ENCODE data around the gene EHD1. TPM values are rescaled to one million over a fixed set of nuclear protein-coding genes. Genes with fewer than 3 reads are reported as not detected.

The EHD1 gene
- total RNA-seq, 2 experiments from 2014 or later: 101 to 153 TPM

GRCh38 chr11:64864135-64864472 is 14.3 kb downstream of the EHD1 start:
- Histone ChIP-seq H3K9me2 (ENCODE audit: insufficient read depth, low read length) (no peaks in the 10 kb centered on the region), H4K20me1 (ENCODE audit: insufficient read depth, low read length) (no peaks in the 10 kb centered on the region), H3K9me3 (ENCODE audit: low read length) (no peaks in the 10 kb centered on the region), H2AFZ (ENCODE audit: low read length) (no peak overlapping the region), H3K79me2 (ENCODE audit: insufficient read depth, low read depth, low read length) (peaks cover 84% of the 10 kb centered on the region), H3K4me1 (ENCODE audit: insufficient read depth, low read length, poor library complexity, severe bottlenecking) (peaks cover 100% of the 10 kb centered on the region), H3K4me2 (ENCODE audit: low read length) (peak overlapping the region; percentile 87), H3K4me3 (ENCODE audit: low read depth, low read length, poor library complexity, severe bottlenecking) (peak overlapping the region; percentile 59), H3K27ac (ENCODE audit: low read depth, low read length, poor library complexity, severe bottlenecking) (peak overlapping the region; percentile 97), H3K36me3 (ENCODE audit: insufficient read depth, low read length) (peaks cover 36% of the 10 kb centered on the region; the same call in 1 of the 2 replicates)
- TF ChIP-seq EZH2phosphoT487 (IDR thresholded peaks at IDR 0.05; ENCODE audit: borderline replicate concordance, low read depth, low read length): no peak
- TF ChIP-seq, protein P1, sequence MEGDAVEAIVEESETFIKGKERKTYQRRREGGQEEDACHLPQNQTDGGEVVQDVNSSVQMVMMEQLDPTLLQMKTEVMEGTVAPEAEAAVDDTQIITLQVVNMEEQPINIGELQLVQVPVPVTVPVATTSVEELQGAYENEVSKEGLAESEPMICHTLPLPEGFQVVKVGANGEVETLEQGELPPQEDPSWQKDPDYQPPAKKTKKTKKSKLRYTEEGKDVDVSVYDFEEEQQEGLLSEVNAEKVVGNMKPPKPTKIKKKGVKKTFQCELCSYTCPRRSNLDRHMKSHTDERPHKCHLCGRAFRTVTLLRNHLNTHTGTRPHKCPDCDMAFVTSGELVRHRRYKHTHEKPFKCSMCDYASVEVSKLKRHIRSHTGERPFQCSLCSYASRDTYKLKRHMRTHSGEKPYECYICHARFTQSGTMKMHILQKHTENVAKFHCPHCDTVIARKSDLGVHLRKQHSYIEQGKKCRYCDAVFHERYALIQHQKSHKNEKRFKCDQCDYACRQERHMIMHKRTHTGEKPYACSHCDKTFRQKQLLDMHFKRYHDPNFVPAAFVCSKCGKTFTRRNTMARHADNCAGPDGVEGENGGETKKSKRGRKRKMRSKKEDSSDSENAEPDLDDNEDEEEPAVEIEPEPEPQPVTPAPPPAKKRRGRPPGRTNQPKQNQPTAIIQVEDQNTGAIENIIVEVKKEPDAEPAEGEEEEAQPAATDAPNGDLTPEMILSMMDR (conservative IDR thresholded peaks at IDR 0.05; ENCODE audit: low read length): no peak
- no peak for DNase-seq (ENCODE audit: low spot score)
- CTCF ChIA-PET (ENCODE audit: unreplicated experiment): interaction anchor here (0.5 to 2.8 kb wide), 7 partner anchors 9 to 175 kb away, joined by 3 to 20 read pairs (median 4); partner anchors contain the start of gene CDC42BPG
- BruUV-seq (replicated peaks): no TSS peak
- POLR2A ChIA-PET: interaction anchor here (10.7 to 13.0 kb wide), 2 partner anchors 12 to 14 kb away, joined by 115 to 178 read pairs; partner anchors contain the start of gene EHD1
- intact Hi-C loops (cut with micrococcal nuclease; ENCODE audit: unreplicated experiment): loop anchor here (2.0 kb wide), 1 partner anchor 13 kb away; no protein-coding TSS in a partner anchor

GRCh38 chr11:64863391-64864060 is 14.9 kb downstream of the EHD1 start:
- H3K27ac ChIP-seq (ENCODE audit: low read depth, low read length, poor library complexity, severe bottlenecking): peak overlapping the region; percentile 97
- intact Hi-C loops (cut with micrococcal nuclease; ENCODE audit: unreplicated experiment): loop anchor here (2.0 kb wide), 1 partner anchor 13 kb away; no protein-coding TSS in a partner anchor
- ChIA-PET CTCF (ENCODE audit: unreplicated experiment) (interaction anchor here (1.1 to 2.8 kb wide), 5 partner anchors 10 to 25 kb away, joined by 3 to 20 read pairs (median 6); partner anchors contain the start of gene CDC42BPG), POLR2A (interaction anchor here (1.2 to 13.0 kb wide), 3 partner anchors 13 to 47 kb away, joined by 4 to 178 read pairs (median 115); partner anchors contain the start of gene EHD1)
- H3K9me2 ChIP-seq (ENCODE audit: insufficient read depth, low read length): no peaks in the 10 kb centered on the region
- peak overlapping the region; percentile 59 for H3K4me3 ChIP-seq (ENCODE audit: low read depth, low read length, poor library complexity, severe bottlenecking)
- H3K36me3 ChIP-seq (ENCODE audit: insufficient read depth, low read length): peaks cover 38% of the 10 kb centered on the region
- no peak for TF ChIP-seq EZH2phosphoT487 (IDR thresholded peaks at IDR 0.05; ENCODE audit: borderline replicate concordance, low read depth, low read length)
- TF ChIP-seq, protein P1 (conservative IDR thresholded peaks at IDR 0.05; ENCODE audit: low read length): no peak
- no peak overlapping the region for H2AFZ ChIP-seq (ENCODE audit: low read length)
- BruUV-seq (replicated peaks): no TSS peak
- peak overlapping the region; percentile 87 for H3K4me2 ChIP-seq (ENCODE audit: low read length)
- H4K20me1 ChIP-seq (ENCODE audit: insufficient read depth, low read length): no peaks in the 10 kb centered on the region
- H3K9me3 ChIP-seq (ENCODE audit: low read length): no peaks in the 10 kb centered on the region
- H3K79me2 ChIP-seq (ENCODE audit: insufficient read depth, low read depth, low read length): peaks cover 81% of the 10 kb centered on the region
- H3K4me1 ChIP-seq (ENCODE audit: insufficient read depth, low read length, poor library complexity, severe bottlenecking): peaks cover 100% of the 10 kb centered on the region
- no peak for DNase-seq (ENCODE audit: low spot score)

Data from OCI-LY7 (cell line).